GM12875 (cell line): Measurements from ENCODE around the gene GRIPAP1.
"Not testable (repeated sequence)": the region's sequence is repeated elsewhere in the genome, so short reads cannot be mapped to it uniquely, and the experiment has no call there.

Source experiments
- H3K4me3 ChIP-seq: one replicate; pipeline ENCODE4 v1.5.1; 2011; ENCODE audit warnings: low read depth, low read length, control low read depth
- CTCF ChIP-seq: IDR thresholded peaks from 2 replicates; pipeline ENCODE4 v1.5.1; 2011; ENCODE audit warnings: low read depth, mild to moderate bottlenecking, control low read depth, inconsistent platforms, low read length, moderate library complexity, borderline replicate concordance; ENCODE audit not compliant: insufficient read depth

Gene GRIPAP1

GRCh38 chrX:48997455-48997854 lies 4.6 kb downstream of the GRIPAP1 start:
- TF ChIP-seq CTCF: no peak
- no peak overlapping the region for H3K4me3 ChIP-seq

- no peak overlapping the region for H3K4me3 ChIP-seq
- TF ChIP-seq CTCF: no peak
Observed at GRCh38 chrX:48996969-48997368, 5.1 kb downstream of the GRIPAP1 start.

GRCh38 chrX:48992341-48992740 lies 9.7 kb downstream of the GRIPAP1 start:
- H3K4me3 ChIP-seq: no peak overlapping the region
- TF ChIP-seq CTCF: no peak

GRCh38 chrX:48989483-48989882 lies 12.6 kb downstream of the GRIPAP1 start:
- no peak overlapping the region for H3K4me3 ChIP-seq
- no peak for TF ChIP-seq CTCF

GRCh38 chrX:48983896-48984295 lies 18.2 kb downstream of the GRIPAP1 start:
- H3K4me3 ChIP-seq: no peak overlapping the region
- no peak for TF ChIP-seq CTCF

- no peak for TF ChIP-seq CTCF
- no peak overlapping the region for H3K4me3 ChIP-seq
Observed at GRCh38 chrX:48983081-48983480, 19.0 kb downstream of the GRIPAP1 start.

GRCh38 chrX:48981178-48981577 lies 20.9 kb downstream of the GRIPAP1 start:
- no peak overlapping the region for H3K4me3 ChIP-seq
- no peak for TF ChIP-seq CTCF

- H3K4me3 ChIP-seq: not testable (repeated sequence)
Observed at GRCh38 chrX:48980341-48980740, 21.7 kb downstream of the GRIPAP1 start.
